Ascending aorta (tissue), 2 donors: Measurements from ENCODE around the gene ESPNL. TPM values are rescaled to one million over a fixed set of nuclear protein-coding genes. Genes with fewer than 3 reads are reported as not detected.

ENCODE experiments used
- DNase-seq, 2 donors: peaks; one replicate each; pipeline ENCODE4 v3.0.0-alpha.2; 2019; ENCODE audit warnings: low spot score in 2 of 2
- H3K27ac ChIP-seq, 2 donors: fragments of 200-600 bp; sonication (generic); one replicate each; pipeline ENCODE4 v1.5.1; 2016 to 2017; ENCODE audit warnings: mild to moderate bottlenecking in 1 of 2
- H3K27me3 ChIP-seq: fragments of 200-600 bp; sonication (generic); one replicate; pipeline ENCODE4 v1.5.1; 2017
- H3K36me3 ChIP-seq, 2 donors: fragments of 200-600 bp; sonication (generic); one replicate each; pipeline ENCODE4 v1.5.1; 2016
- H3K4me1 ChIP-seq, 2 donors: fragments of 200-600 bp; sonication (generic); one replicate each; pipeline ENCODE4 v1.5.1; 2016 to 2017; ENCODE audit warnings: mild to moderate bottlenecking in 1 of 2
- H3K4me3 ChIP-seq, 2 donors: fragments of 200-600 bp; sonication (generic); one replicate each; pipeline ENCODE4 v1.5.1; 2016 to 2017; ENCODE audit warnings: mild to moderate bottlenecking in 1 of 2
- H3K9me3 ChIP-seq, 2 donors: fragments of 200-600 bp; sonication (generic); one replicate each; pipeline ENCODE4 v1.5.1; 2016
- CTCF ChIP-seq, 3 experiments: fragments of 200-600 bp in 2 of 3; fragments of 450-650 bp in 1 of 3; sonication (generic) in 2 of 3; IDR thresholded peaks; one replicate each; pipeline ENCODE4 v1.5.1; 2016 to 2019; ENCODE audit warnings: antibody characterized with exemption in 3 of 3, mild to moderate bottlenecking in 1 of 3, moderate library complexity in 1 of 3
- intact Hi-C: fragments of 100-400 bp; cut with DNase I; formaldehyde crosslinking; loops from one replicate; pipeline ENCODE4 v1.15.1; 2023
- total RNA-seq: library from RNA; depleted of rRNA; stranded (reverse); fragments of >200 nt; gene quantifications from one replicate; pipeline ENCODE4 v1.1.0, GENCODE V29; 2016

ESPNL gene
- total RNA-seq, 1 donor from 2014 or later, result not detected

- intact Hi-C loops, result no loop called here
- no peaks in the 10 kb centered on the region for H3K36me3 ChIP-seq
- no peaks in the 10 kb centered on the region for H3K9me3 ChIP-seq
- H3K4me3 ChIP-seq, result no peak overlapping the region
- H3K27me3 ChIP-seq, result no peaks in the 10 kb centered on the region
- peak in 1 of 2 donors; percentile 55 for DNase-seq
- TF ChIP-seq CTCF (IDR thresholded peaks at IDR 0.05), result no peak
- peaks cover 0 to 2% of the 10 kb centered on the region in 2 donors for H3K4me1 ChIP-seq
- no peak overlapping the region for H3K27ac ChIP-seq
Observed at GRCh38 chr2:238104226-238104690, 4.1 kb downstream of the ESPNL start.

- Histone ChIP-seq H3K27ac (no peak overlapping the region), H3K4me1 (peaks cover 0 to 2% of the 10 kb centered on the region in 2 donors), H3K9me3 (no peaks in the 10 kb centered on the region), H3K4me3 (no peak overlapping the region), H3K27me3 (no peaks in the 10 kb centered on the region), H3K36me3 (no peaks in the 10 kb centered on the region)
- intact Hi-C loops, result no loop called here
- DNase-seq, result peak in 1 of 2 donors; percentile 57
- no peak for TF ChIP-seq CTCF (IDR thresholded peaks at IDR 0.05)
Observed at GRCh38 chr2:238104691-238105371, 4.7 kb downstream of the ESPNL start.

- H3K4me3 ChIP-seq, result no peak overlapping the region
- no peak for TF ChIP-seq CTCF (IDR thresholded peaks at IDR 0.05)
- intact Hi-C loops, result no loop called here
- H3K36me3 ChIP-seq, result no peaks in the 10 kb centered on the region
- H3K4me1 ChIP-seq, result peaks cover 0 to 2% of the 10 kb centered on the region in 2 donors
- no peaks in the 10 kb centered on the region for H3K9me3 ChIP-seq
- peak in 1 of 2 donors; percentile 42 for DNase-seq
- no peak overlapping the region for H3K27ac ChIP-seq
- no peaks in the 10 kb centered on the region for H3K27me3 ChIP-seq
Observed at GRCh38 chr2:238105506-238106338, 5.6 kb downstream of the ESPNL start.

- no peak overlapping the region for H3K27ac ChIP-seq
- H3K36me3 ChIP-seq, result no peaks in the 10 kb centered on the region
- intact Hi-C loops, result no loop called here
- no peaks in the 10 kb centered on the region for H3K27me3 ChIP-seq
- peak in 1 of 2 donors; percentile 39 for DNase-seq
- H3K9me3 ChIP-seq, result no peaks in the 10 kb centered on the region
- no peak for TF ChIP-seq CTCF (IDR thresholded peaks at IDR 0.05)
- H3K4me3 ChIP-seq, result no peak overlapping the region
- peaks cover 0 to 2% of the 10 kb centered on the region in 2 donors for H3K4me1 ChIP-seq
Observed at GRCh38 chr2:238106339-238106697, 6.2 kb downstream of the ESPNL start.

GRCh38 chr2:238106698-238107524 lies 6.8 kb downstream of the ESPNL start:
- no peaks in the 10 kb centered on the region for H3K27me3 ChIP-seq
- H3K4me1 ChIP-seq, result peaks cover 0 to 2% of the 10 kb centered on the region in 2 donors
- DNase-seq, result peak in 1 of 2 donors; percentile 53
- peaks cover 0 to 1% of the 10 kb centered on the region in 2 donors for H3K9me3 ChIP-seq
- peak in 1 of 3 experiments; percentile 12 for TF ChIP-seq CTCF (IDR thresholded peaks at IDR 0.05)
- H3K4me3 ChIP-seq, result no peak overlapping the region
- H3K36me3 ChIP-seq, result no peaks in the 10 kb centered on the region
- intact Hi-C loops, result no loop called here
- no peak overlapping the region for H3K27ac ChIP-seq
